Loucy (cell line): Measurements from ENCODE around the gene RNU7-1.

Experiments used
- H2AFZ ChIP-seq: fragments of 200-600 bp; sonication (generic); 2 replicates; pipeline ENCODE4 v1.6.0; 2016; ENCODE audit warnings: antibody characterized with exemption, mild to moderate bottlenecking, low read length, moderate library complexity
- H3F3A ChIP-seq: fragments of 200-600 bp; 2 replicates; pipeline ENCODE4 v1.6.0; 2016; ENCODE audit warnings: antibody characterized with exemption, low read depth, mild to moderate bottlenecking
- H3K27me3 ChIP-seq: fragments of 200-600 bp; sonication (generic); 2 replicates; pipeline ENCODE4 v1.6.1; 2014; ENCODE audit warnings: low read length, mild to moderate bottlenecking; ENCODE audit not compliant: insufficient read depth, poor library complexity, severe bottlenecking
- H3K36me3 ChIP-seq: fragments of 200-600 bp; sonication (generic); 2 replicates; pipeline ENCODE4 v1.6.1; 2016; ENCODE audit warnings: low read length; ENCODE audit not compliant: insufficient read depth
- H3K4me1 ChIP-seq: fragments of 200-600 bp; sonication (generic); 2 replicates; pipeline ENCODE4 v1.5.1; 2014; ENCODE audit warnings: low read length, mild to moderate bottlenecking; ENCODE audit not compliant: insufficient read depth, poor library complexity, severe bottlenecking
- H3K4me2 ChIP-seq: fragments of 200-600 bp; sonication (generic); 2 replicates; pipeline ENCODE4 v1.6.0; 2014; ENCODE audit warnings: antibody characterized with exemption, low read length, low read depth, mild to moderate bottlenecking; ENCODE audit not compliant: poor library complexity, severe bottlenecking
- H3K4me3 ChIP-seq: fragments of 200-600 bp; sonication (generic); 2 replicates; pipeline ENCODE4 v1.5.1; 2014; ENCODE audit warnings: low read length, mild to moderate bottlenecking, mixed read lengths; ENCODE audit not compliant: poor library complexity, severe bottlenecking
- H3K79me2 ChIP-seq: fragments of 200-600 bp; sonication (generic); 2 replicates; pipeline ENCODE4 v1.6.1; 2014; ENCODE audit warnings: low read length; ENCODE audit not compliant: insufficient read depth
- H3K9ac ChIP-seq: fragments of 200-600 bp; sonication (generic); 2 replicates; pipeline ENCODE4 v1.6.0; 2014; ENCODE audit warnings: mild to moderate bottlenecking, low read depth, low read length, moderate library complexity; ENCODE audit not compliant: poor library complexity, severe bottlenecking
- H3K9me2 ChIP-seq: fragments of 200-600 bp; sonication (generic); replicated peaks from 2 replicates; pipeline ENCODE4 v1.6.1; 2016; ENCODE audit warnings: low read depth, low read length, mixed read lengths
- H3K9me3 ChIP-seq: fragments of 200-600 bp; sonication (generic); 2 replicates; pipeline ENCODE4 v1.6.1; 2014; ENCODE audit warnings: mild to moderate bottlenecking, antibody characterized with exemption, low read length, low read depth; ENCODE audit not compliant: insufficient read depth
- H4K20me1 ChIP-seq: fragments of 200-600 bp; sonication (generic); 2 replicates; pipeline ENCODE4 v1.6.0; 2014; ENCODE audit warnings: antibody characterized with exemption, low read length, mild to moderate bottlenecking; ENCODE audit not compliant: insufficient read depth, poor library complexity, severe bottlenecking
- EZH2phosphoT487 ChIP-seq: fragments of 200-600 bp; IDR thresholded peaks from 2 replicates; pipeline ENCODE4 v1.6.1; 2018; ENCODE audit warnings: antibody characterized with exemption, mild to moderate bottlenecking, moderate library complexity, borderline replicate concordance
- TF ChIP-seq, protein P1 (sequence below): fragments of 200-600 bp; sonication (generic); conservative IDR thresholded peaks from 2 replicates; pipeline ENCODE4 v1.5.1; 2014; ENCODE audit warnings: mild to moderate bottlenecking, antibody characterized with exemption, low read length

RNU7-1 gene

GRCh38 chr12:6928022-6928702 lies 15.5 kb upstream of the RNU7-1 start:
- Histone ChIP-seq H3K27me3 (no peaks in the 10 kb centered on the region), H4K20me1 (peaks cover 14% of the 10 kb centered on the region), H3K4me1 (peaks cover 62% of the 10 kb centered on the region), H3K9me3 (no peaks in the 10 kb centered on the region), H2AFZ (no peak overlapping the region), H3K36me3 (no peaks in the 10 kb centered on the region), H3K4me2 (peak overlapping the region; percentile 97), H3K4me3 (peak overlapping the region; percentile 90), H3K9me2 (no peaks in the 10 kb centered on the region), H3F3A (no peaks in the 10 kb centered on the region), H3K9ac (peak overlapping the region; percentile 96), H3K79me2 (peaks cover 56% of the 10 kb centered on the region)
- TF ChIP-seq EZH2phosphoT487 = no peak
- TF ChIP-seq, protein P1, sequence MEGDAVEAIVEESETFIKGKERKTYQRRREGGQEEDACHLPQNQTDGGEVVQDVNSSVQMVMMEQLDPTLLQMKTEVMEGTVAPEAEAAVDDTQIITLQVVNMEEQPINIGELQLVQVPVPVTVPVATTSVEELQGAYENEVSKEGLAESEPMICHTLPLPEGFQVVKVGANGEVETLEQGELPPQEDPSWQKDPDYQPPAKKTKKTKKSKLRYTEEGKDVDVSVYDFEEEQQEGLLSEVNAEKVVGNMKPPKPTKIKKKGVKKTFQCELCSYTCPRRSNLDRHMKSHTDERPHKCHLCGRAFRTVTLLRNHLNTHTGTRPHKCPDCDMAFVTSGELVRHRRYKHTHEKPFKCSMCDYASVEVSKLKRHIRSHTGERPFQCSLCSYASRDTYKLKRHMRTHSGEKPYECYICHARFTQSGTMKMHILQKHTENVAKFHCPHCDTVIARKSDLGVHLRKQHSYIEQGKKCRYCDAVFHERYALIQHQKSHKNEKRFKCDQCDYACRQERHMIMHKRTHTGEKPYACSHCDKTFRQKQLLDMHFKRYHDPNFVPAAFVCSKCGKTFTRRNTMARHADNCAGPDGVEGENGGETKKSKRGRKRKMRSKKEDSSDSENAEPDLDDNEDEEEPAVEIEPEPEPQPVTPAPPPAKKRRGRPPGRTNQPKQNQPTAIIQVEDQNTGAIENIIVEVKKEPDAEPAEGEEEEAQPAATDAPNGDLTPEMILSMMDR = no peak

DNA sequence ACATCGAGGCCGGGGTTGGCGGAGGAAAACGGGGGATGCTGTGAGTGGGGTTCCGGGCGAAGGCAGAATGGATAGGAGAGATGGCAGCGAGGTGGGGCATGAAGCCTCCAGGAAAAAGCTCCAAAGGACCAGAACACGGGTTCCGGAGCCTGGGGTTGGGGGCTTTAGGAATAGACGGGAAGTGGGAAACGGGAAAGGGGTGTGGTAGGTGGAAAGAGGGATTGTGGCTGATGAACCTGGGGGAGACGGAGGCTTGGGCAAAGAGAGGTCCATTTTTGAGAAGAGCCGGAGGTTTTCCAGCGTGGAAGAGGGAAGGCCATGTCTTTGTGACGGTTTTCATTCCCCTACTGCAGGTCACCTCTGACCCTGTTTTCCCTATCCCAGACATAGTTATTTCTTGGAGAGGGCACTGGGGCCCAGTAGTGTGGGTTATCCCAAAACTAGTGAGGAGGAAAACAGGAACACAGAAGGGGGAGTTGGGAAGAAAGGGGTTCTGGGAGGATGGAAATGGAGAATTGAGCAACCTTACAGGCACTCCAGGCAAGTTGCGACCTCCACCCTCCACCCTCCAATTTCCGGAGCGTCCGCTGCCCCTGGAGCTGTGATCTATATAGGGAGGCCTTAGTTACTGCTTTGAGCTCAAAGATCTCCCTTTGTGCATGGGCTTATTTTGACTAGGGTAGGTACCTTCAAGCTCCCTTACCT lies 14.8 kb upstream of the RNU7-1 start:
- no peaks in the 10 kb centered on the region for H3K9me3 ChIP-seq
- H3K79me2 ChIP-seq = peaks cover 63% of the 10 kb centered on the region
- H3K4me3 ChIP-seq = peak overlapping the region; percentile 90
- H3K4me1 ChIP-seq = peaks cover 62% of the 10 kb centered on the region
- H2AFZ ChIP-seq = no peak overlapping the region
- peak overlapping the region; percentile 97 for H3K4me2 ChIP-seq
- peaks cover 4% of the 10 kb centered on the region; the same call in 1 of the 2 replicates for H3K36me3 ChIP-seq
- H3K9ac ChIP-seq = peak overlapping the region; percentile 95
- no peaks in the 10 kb centered on the region for H3K9me2 ChIP-seq
- no peak for TF ChIP-seq EZH2phosphoT487
- TF ChIP-seq, protein P1 = no peak
- H3K27me3 ChIP-seq = no peaks in the 10 kb centered on the region
- peaks cover 14% of the 10 kb centered on the region for H4K20me1 ChIP-seq
- H3F3A ChIP-seq = 0 out of 2 replicates have a peak, but pooled peaks cover 2% of the 10 kb centered on the region

DNA sequence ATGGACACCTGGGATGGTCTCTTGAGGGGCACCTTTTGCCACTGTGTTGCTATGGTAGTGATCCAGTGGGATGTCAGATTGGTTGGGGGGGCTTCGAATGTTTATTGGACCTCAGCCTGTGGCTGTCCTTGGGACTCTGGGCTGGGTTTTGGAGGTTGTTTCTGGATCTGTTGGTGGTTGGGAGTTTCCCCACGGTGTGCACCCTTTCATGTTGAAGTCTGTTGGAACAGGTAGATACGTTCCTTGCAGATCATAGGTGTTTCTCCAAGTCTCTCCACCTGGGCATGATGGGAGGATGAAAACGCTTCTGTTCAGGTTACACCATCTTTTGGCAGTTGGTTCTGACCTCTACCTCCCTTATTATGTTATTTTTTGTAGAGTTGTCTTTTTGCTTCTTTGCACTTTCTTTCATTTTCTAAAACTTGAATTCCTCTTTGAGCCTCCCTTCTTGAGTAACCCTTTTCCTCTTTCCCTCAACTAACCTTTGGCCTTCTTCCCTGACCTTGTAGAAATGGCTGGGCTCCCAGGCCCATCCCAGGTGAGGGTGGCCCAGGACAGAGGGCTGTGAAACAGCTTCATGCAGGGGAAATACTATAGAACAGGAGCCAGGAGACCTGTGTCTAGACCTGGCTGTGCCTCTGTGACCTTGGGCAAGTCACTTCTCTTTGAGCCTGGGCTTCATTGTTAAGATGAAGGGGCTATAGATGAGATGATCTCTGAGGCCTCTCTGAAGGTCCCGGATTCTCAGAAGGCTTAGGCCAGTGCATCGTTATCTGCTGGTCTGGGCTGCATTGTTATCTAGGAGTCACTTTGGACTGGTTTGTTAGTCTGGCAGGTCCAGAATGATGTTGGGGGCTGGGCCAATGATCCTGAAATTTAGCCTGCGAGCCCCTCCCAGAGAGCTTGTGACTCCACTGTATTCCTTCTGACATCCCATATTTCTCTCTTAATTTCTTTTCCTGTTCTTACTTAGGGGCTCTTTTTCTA lies 13.9 kb upstream of the RNU7-1 start:
- H3K79me2 ChIP-seq = peaks cover 64% of the 10 kb centered on the region

More for the DNA sequence above, 13.9 kb upstream of the RNU7-1 start:
- H3K4me2 ChIP-seq = peak overlapping the region; percentile 97
- no peaks in the 10 kb centered on the region for H3K27me3 ChIP-seq
- no peak overlapping the region for H2AFZ ChIP-seq
- H3K4me3 ChIP-seq = peak overlapping the region; percentile 90
- peaks cover 14% of the 10 kb centered on the region for H4K20me1 ChIP-seq
- peaks cover 11% of the 10 kb centered on the region; the same call in 1 of the 2 replicates for H3K36me3 ChIP-seq
- no peaks in the 10 kb centered on the region for H3K9me2 ChIP-seq
- 0 out of 2 replicates have a peak, but pooled peaks cover 3% of the 10 kb centered on the region for H3F3A ChIP-seq
- no peaks in the 10 kb centered on the region for H3K9me3 ChIP-seq
- peaks cover 57% of the 10 kb centered on the region for H3K4me1 ChIP-seq
- no peak for TF ChIP-seq EZH2phosphoT487
- TF ChIP-seq, protein P1 = no peak
- H3K9ac ChIP-seq = peak overlapping the region; percentile 95
